HG02798 (cell line): ENCODE measurements around the gene CRYBA2.

Source experiments
- ATAC-seq: cut with Tn5 transposase; IDR thresholded peaks from one replicate; pipeline ENCODE4 v1.9.1; 2021; ENCODE audit warnings: mild to moderate bottlenecking; ENCODE audit not compliant: unreplicated experiment, poor library complexity

CRYBA2 gene

GRCh38 chr2:219024059-219024458 is 30.8 kb upstream of the CRYBA2 start:
- ATAC-seq = no peak

DNA sequence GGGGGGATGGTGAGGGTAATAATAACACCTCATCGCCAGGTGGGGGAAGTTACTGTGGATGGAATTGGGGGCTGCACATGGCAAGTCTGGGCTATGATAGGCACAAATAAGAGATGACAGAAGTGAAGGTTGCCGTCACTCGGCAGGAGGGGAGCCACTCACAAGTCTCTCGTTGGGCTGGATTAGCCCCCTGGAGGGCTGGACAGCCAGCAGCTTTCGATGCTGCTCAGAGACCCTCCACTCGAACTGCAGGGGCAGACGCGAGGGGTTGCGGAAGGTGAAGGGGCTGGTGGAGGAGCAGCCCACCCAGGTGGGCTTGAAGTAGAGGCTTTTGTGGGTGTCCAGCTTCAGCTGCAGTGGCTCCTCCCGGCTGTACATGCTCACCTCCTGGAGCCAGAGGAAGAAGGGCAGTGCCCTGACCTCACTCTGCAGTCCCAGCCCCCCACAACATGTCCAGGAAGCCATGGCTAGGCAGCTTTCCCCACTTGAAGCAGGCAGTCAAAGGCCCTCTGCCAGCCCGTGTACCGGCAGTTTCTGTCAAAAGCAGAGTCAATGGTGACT is 29.9 kb upstream of the CRYBA2 start:
- ATAC-seq = no peak

- no peak for ATAC-seq
These were observed 29.4 kb upstream of the CRYBA2 start for GRCh38 chr2:219022616-219023015.

DNA sequence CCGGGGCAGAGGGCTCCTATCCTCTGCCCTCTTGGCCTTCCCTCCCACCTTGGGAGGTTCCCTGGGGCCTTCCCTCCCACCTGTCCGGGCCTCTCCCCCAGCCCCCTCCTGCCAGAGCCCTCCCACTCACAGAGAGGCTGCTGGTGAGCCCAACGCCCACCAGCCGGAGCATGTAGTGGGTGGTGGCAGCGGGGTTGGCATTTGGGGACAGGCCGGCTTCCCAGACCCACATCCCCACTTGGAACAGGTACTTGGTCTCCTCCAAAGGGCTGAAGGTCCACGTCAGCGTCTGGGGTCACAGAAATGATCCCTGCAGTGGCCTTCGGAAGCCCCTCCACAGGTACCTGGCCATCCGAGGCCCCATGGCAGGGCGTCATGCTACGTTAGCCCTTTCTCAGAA is 28.8 kb upstream of the CRYBA2 start:
- no peak for ATAC-seq

GRCh38 chr2:219021591-219021990 is 28.4 kb upstream of the CRYBA2 start:
- ATAC-seq = no peak

GRCh38 chr2:219020604-219021365 is 27.6 kb upstream of the CRYBA2 start:
- ATAC-seq = no peak

DNA sequence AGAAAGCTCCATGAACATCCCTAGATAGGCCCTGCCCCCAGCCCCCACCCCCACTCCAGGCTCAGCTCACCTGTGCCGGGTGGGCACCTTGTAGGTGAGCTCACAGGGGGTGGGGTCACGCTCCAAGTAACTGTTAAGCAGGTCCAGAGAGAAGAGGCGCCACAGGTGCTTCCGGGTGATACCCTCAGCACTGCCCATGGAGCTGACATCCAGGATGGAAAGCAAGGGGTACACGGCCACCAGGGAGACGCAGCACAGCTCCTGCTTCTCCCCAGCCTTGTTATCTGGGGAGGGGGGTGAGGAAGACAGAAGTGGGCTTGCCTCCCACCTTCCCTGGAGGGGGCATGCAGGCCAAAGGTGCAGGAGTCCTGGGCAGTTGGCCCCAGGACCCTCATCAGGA is 26.2 kb upstream of the CRYBA2 start:
- ATAC-seq = no peak

DNA sequence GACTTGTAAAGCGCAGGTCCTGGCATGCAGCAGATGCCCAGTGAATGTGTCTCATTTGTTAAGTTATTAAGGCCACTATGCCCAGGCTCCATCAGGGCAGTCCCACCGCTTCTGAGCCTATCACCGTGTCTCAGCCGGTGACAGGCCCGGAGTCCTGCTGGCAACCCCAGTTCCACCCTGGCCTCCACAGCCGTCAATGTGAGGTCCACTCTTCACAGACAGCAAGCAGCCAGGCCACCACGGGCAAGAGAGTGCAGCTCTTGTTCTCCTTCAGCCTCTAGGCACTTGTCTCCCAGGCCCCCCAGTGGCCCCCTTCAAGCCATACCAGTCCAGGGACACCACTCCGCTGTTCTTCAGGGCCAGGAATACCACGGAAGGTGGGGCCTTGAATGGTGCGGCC is 25.5 kb upstream of the CRYBA2 start:
- ATAC-seq = no peak

- ATAC-seq = no peak
These were observed 25.1 kb upstream of the CRYBA2 start for GRCh38 chr2:219018286-219018685.

GRCh38 chr2:219017201-219017931 is 24.1 kb upstream of the CRYBA2 start:
- no peak for ATAC-seq

DNA sequence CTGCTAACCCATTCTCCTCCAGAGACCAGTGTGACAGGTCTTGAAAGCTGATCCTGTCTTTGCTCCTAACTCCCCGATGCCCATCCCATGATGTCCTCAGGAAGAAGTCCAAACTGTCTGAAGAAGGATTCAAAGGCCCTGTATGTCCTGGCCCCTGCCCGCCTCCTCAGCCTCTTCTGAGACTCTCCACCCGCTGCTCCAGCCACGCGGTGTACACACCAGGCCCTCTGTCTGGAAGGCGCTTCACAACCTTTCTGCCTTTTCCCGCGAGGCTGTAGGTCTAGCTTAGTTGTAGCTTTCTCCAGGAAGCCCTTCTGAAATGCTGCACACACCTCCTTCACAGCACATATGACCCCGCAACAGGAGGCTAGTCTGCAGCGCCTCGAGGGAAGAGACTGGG is 23.5 kb upstream of the CRYBA2 start:
- ATAC-seq = no peak

- no peak for ATAC-seq
These were observed 17.7 kb upstream of the CRYBA2 start for GRCh38 chr2:219010873-219011272.

GRCh38 chr2:219010162-219010756 is 17.0 kb upstream of the CRYBA2 start:
- no peak for ATAC-seq

GRCh38 chr2:219009294-219009693 is 16.1 kb upstream of the CRYBA2 start:
- no peak for ATAC-seq

DNA sequence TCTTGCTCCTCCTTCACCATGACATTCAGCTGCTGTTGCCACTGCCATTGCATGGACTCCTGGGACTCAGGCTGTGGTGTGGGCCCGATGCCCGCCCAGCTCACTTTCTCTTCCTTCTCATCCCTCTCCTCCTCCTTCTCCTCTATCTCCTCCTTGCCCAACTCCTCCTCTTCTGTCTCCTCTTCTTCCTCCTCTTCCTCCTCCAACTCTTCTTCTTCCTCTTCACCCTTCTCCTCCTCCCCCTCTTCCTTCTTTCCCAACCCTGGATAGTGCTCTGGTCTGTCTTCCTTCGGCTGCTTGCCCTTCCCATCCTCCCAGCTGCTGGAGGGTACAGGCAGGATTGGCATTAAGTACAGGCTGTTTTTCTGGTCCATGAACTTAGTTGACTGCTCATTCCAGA is 10.8 kb upstream of the CRYBA2 start:
- ATAC-seq = no peak

DNA sequence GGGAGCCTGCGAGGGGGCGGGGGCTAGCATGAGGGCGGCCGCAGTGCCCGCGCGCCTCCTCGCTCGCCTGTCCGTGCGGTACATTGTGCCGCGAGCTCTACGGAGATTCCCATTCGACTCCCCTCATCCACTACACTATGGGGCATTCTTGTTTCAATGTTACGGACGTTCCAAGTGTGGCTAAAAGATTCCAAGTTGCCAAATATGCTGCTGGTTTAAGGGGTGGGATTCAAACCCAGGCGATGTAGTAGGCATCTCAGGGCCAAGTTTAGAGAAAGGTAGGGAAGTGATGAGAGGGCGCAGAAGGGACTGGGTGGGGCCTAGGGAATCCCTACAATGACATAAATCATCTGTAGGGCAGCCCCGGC is 10.0 kb upstream of the CRYBA2 start:
- no peak for ATAC-seq

GRCh38 chr2:219002395-219003266 is 9.4 kb upstream of the CRYBA2 start:
- ATAC-seq = no peak

DNA sequence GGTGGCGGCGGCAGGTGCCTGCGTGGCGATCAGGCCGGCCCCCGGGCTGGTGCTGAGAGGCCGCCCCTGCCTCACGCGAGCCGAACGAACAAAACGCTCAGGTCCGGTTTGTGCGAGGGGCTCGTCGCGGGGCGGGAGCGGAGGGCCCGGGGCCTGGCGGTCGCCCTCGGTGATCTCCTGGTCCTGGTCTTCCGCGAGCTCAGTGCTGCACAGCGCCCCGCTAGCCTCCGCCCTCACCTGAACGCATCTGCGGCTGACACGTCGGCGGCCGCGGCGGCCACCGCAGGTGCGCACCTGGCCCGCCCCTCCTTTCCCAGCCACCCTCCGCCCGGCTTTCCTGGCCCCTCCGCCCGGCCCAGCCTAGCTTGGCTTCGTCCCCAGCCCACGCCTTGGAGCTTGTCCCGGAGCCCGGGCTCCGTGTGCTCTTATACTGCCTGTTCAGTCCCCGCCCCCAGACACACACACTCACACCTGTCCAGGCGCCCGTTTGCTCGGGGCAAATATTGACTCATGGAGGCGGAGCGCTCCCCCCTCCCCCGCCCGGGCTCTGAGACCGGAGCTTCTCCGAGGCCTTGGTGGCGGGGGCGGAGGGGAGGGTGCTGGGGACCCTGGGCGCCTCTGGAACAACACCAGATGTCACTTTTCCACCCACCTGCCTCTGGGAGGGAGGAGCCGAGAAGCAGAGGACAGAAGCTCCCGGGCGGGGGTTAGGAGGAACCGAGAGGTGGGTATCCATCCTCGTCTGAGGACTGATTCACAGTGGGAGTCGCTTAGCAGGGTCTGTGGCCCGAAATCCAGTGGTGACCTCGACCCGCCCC is 8.6 kb upstream of the CRYBA2 start:
- ATAC-seq = no peak

DNA sequence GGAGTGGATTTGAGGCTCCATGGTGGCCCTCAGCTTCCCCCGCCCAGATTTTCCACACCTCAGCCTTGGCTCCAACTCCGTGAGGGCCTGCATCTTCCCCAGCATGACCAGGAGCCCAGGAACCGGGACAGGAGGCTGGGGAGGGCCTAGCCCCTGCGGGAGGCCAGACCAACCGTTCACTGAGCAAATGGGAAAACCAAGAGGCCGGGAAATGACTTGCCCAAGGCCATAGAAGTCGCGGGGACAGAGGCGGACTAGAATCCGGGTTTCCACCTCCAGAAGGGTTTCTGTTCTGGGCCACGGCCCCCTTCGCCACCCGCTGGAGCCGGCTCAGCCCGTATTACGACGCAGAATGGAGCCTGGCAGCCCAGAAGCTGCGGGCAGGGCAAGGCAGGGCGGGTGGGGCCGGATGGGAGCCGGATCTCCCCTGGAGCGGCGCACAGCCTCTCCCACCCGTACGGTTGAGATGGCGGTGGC is 7.9 kb upstream of the CRYBA2 start:
- ATAC-seq = no peak
